ENCODE data around the gene PGM1.

- TF ChIP-seq EZH2 (IDR thresholded peaks at IDR 0.05; ENCODE audit: low read depth) (no peak), CTCF (conservative IDR thresholded peaks at IDR 0.05) (no peak)
These were observed 29.5 kb upstream of the PGM1 start for GRCh38 chr1:63563745-63564144.
